Stimulated activated CD8-positive, alpha-beta memory T cell treated with anti-CD3 and anti-CD28 coated beads, Interleukin-7, amount 100 ng/mL, for 1 hour (primary cell): ENCODE data around the gene SPATA3.
"Not testable (repeated sequence)": the region's sequence is repeated elsewhere in the genome, so short reads cannot be mapped to it uniquely, and the experiment has no call there.

Experiments used
- DNase-seq, 2 donors: peaks; one replicate each; pipeline ENCODE4 v3.0.0-alpha.2; 2020; ENCODE audit warnings: low read depth in 2 of 2

Gene SPATA3

GRCh38 chr2:230998882-230999281 lies 3.0 kb downstream of the SPATA3 start:
- DNase-seq = no peak

- no peak for DNase-seq
Observed at GRCh38 chr2:230999477-230999876, 3.6 kb downstream of the SPATA3 start.

GRCh38 chr2:231000211-231000904 lies 4.4 kb downstream of the SPATA3 start:
- no peak for DNase-seq

GRCh38 chr2:231001036-231001435 lies 5.1 kb downstream of the SPATA3 start:
- DNase-seq = no peak

GRCh38 chr2:231001921-231002320 lies 6.0 kb downstream of the SPATA3 start:
- no peak for DNase-seq

- DNase-seq = no peak
Observed at GRCh38 chr2:231002641-231003040, 6.7 kb downstream of the SPATA3 start.

GRCh38 chr2:231003186-231003585 lies 7.3 kb downstream of the SPATA3 start:
- no peak for DNase-seq

GRCh38 chr2:231004930-231005329 lies 9.0 kb downstream of the SPATA3 start:
- not testable (repeated sequence) for DNase-seq

GRCh38 chr2:231007286-231008098 lies 11.6 kb downstream of the SPATA3 start:
- no peak for DNase-seq

- no peak for DNase-seq
Observed at GRCh38 chr2:231008131-231008530, 12.2 kb downstream of the SPATA3 start.

GRCh38 chr2:231009236-231009919 lies 13.5 kb downstream of the SPATA3 start:
- no peak for DNase-seq

GRCh38 chr2:231010201-231010730 lies 14.3 kb downstream of the SPATA3 start:
- DNase-seq = no peak

- no peak for DNase-seq
Observed at GRCh38 chr2:231011526-231011925, 15.6 kb downstream of the SPATA3 start.

- no peak for DNase-seq
Observed at GRCh38 chr2:231012463-231012862, 16.5 kb downstream of the SPATA3 start.

- DNase-seq = no peak
Observed at GRCh38 chr2:231013820-231014219, 17.9 kb downstream of the SPATA3 start.

- no peak for DNase-seq
Observed at GRCh38 chr2:231015478-231015877, 19.6 kb downstream of the SPATA3 start.

GRCh38 chr2:231015926-231016325 lies 20.0 kb downstream of the SPATA3 start:
- no peak for DNase-seq

- no peak for DNase-seq
Observed at GRCh38 chr2:231016566-231017230, 20.8 kb downstream of the SPATA3 start.

- no peak for DNase-seq
Observed at GRCh38 chr2:231017231-231017598, 21.3 kb downstream of the SPATA3 start.

- DNase-seq = no peak
Observed at GRCh38 chr2:231018184-231018583, 22.3 kb downstream of the SPATA3 start.

GRCh38 chr2:231025059-231025458 lies 29.1 kb downstream of the SPATA3 start:
- not testable (repeated sequence) for DNase-seq

- DNase-seq = no peak
Observed at GRCh38 chr2:231028889-231029288, 33.0 kb downstream of the SPATA3 start.
